Heart left ventricle (tissue), 16 donors: ENCODE results near the gene ITGB6. TPM values are rescaled to one million over a fixed set of nuclear protein-coding genes. Genes with fewer than 3 reads are reported as not detected.

Experiments used
- ATAC-seq, 4 donors: fragments of 200-7000 bp; cut with Tn5 transposase; one replicate each; pipeline ENCODE4 v1.9.1; 2020 to 2022; ENCODE audit warnings: moderate library complexity in 4 of 4, mild to moderate bottlenecking in 3 of 4, moderate number of reproducible peaks in 1 of 4
- DNase-seq, 5 donors: peaks; one replicate each; pipeline ENCODE4 v3.0.0-alpha.2; 2020
- H3K27ac ChIP-seq, 12 donors: fragments of 200-600 bp; sonication (generic) in 4 of 12; one replicate each; pipeline versions ENCODE4 v1.5.0 to v1.8.0; 2016 to 2022; ENCODE audit warnings: mild to moderate bottlenecking in 2 of 12
- H3K27me3 ChIP-seq, 9 donors: fragments of 200-600 bp; sonication (generic) in 2 of 9; one replicate each; pipeline versions ENCODE4 v1.5.1 to v1.8.0; 2016 to 2022; ENCODE audit warnings: mild to moderate bottlenecking in 3 of 9
- H3K36me3 ChIP-seq, 9 donors: fragments of 200-600 bp; sonication (generic) in 2 of 9; one replicate each; pipeline versions ENCODE4 v1.5.0 to v1.8.0; 2018 to 2022; ENCODE audit warnings: mild to moderate bottlenecking in 2 of 9
- H3K4me1 ChIP-seq, 12 donors: fragments of 200-600 bp; sonication (generic) in 4 of 12; one replicate each; pipeline versions ENCODE4 v1.5.0 to v1.8.0; 2016 to 2022; ENCODE audit warnings: mild to moderate bottlenecking in 3 of 12
- H3K4me3 ChIP-seq, 12 donors: fragments of 200-600 bp; sonication (generic) in 4 of 12; one replicate each; pipeline versions ENCODE4 v1.5.0 to v1.8.0; 2017 to 2022; ENCODE audit warnings: mild to moderate bottlenecking in 9 of 12, moderate library complexity in 4 of 12
- H3K9me3 ChIP-seq, 12 donors: fragments of 200-600 bp; sonication (generic) in 4 of 12; one replicate each; pipeline versions ENCODE4 v1.5.0 to v1.8.0; 2016 to 2022; ENCODE audit warnings: mild to moderate bottlenecking in 1 of 12
- POLR2A ChIP-seq, 2 donors: fragments of 450-650 bp; IDR thresholded peaks; one replicate each; pipeline ENCODE4 v1.6.1; 2017; ENCODE audit warnings: antibody characterized with exemption in 2 of 2, mild to moderate bottlenecking in 2 of 2, moderate library complexity in 2 of 2
- WGBS, 4 donors: extraction: QIAGEN DNeasy Blood & Tissue Kit in 2 of 4; methylation state at CpG; one replicate each; pipeline versions ENCODE4 v1.1.5 to v1.1.7; 2013 to 2018; 5-methylcytosine and 5-hydroxymethylcytosine counted together
- intact Hi-C, 10 donors: fragments of 100-400 bp; cut with DNase I; formaldehyde crosslinking; loops; one replicate each; pipeline versions ENCODE4 v1.11.1 to v1.14.2; 2022
- polyA plus RNA-seq, 2 donors: library from polyadenylated mRNA; stranded (reverse); fragments of 200-250 nt; gene quantifications; one replicate each; pipeline ENCODE4 v1.2.3, GENCODE V29; 2013
- total RNA-seq, 9 donors: library from RNA; depleted of rRNA in 2 of 9; stranded (reverse); fragments of >200 nt in 2 of 9; fragmentation: NEBNext Ultra II Directional in 3 of 9; extraction: Animal tissue kit (Norgen Biotek cat#: 25700) in 3 of 9; gene quantifications; one replicate each; pipeline versions ENCODE4 v1.1.0 to v1.2.4, GENCODE V29; 2016 to 2023
- TF ChIP-seq, protein P1 (sequence below), 12 donors: fragments of 200-600 bp; sonication (generic) in 4 of 12; IDR thresholded peaks; one replicate each; pipeline versions ENCODE4 v1.5.0 to v1.8.0; 2018 to 2022; ENCODE audit warnings: antibody characterized with exemption in 12 of 12, mild to moderate bottlenecking in 5 of 12
- donor health status: ischemic (EF 13 %, LVEDD 7.1; RV severe dilation, severe dysfunction).
- donor health status: healthy with polysubstance abuse.
- donor health status: DM: no; HTN: yes; CAD: no.
- donor health status: DM: no; HTN: no; CAD: no.
- donor health status: ischemic (EF 25% LVEDD 6.9; RV normal size, moderate dysfunction).
- donor health status: ischemic (EF 25% LVEDD 5.7; RV mildly dilated, moderate dysfunction).
- donor health status: healthy.
- donor health status: DM: yes; HTN: yes; CAD: no.
- donor health status: ischemic (EF 35%, LVEDD 5.7; RV mildly dilated, moderate dysfunction).
- donor health status: nonischemic (EF 11% LVEDD 7.7; RV severe dilation, severe dysfunction).
- donor health status: DM: yes; HTN: yes; CAD: no.
- donor health status: PGD.
- donor health status: ischemic (EF 29% LVEDD 5.4; RV normal size, mild dysfunction).
- donor health status: nonischemic (EF 23%, LVEDD 6.1; RV moderate dilation, normal function).

Gene ITGB6
- total and polyA plus RNA-seq, 11 donors = 0.27 to 4.2 (median 0.75) TPM

DNA sequence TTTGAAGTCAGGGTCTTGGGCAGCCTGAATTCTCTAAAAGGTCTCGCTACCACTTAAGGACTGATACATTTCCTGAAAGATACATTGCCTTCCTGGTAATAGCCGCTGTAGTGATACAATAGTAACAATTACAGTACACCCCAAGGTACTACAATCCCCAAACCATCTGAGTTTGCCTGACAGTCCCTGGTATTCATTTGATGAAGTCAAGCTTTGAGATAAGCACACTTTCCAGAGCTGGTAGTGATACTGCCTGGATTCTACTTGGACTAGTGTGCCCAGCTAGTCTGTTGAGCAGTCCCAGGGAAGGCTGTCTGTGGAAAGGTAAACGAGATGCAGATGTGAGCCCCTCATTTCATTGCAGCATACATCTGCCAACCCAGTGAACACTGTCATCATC, 24.4 kb upstream of the ITGB6 start:
- no peak for DNase-seq
- Histone ChIP-seq H3K27ac (peak overlapping the region in 2 of 12 donors; percentile 22 to 34), H3K27me3 (no peaks in the 10 kb centered on the region), H3K4me1 (peaks cover 0 to 46% (median 19%) of the 10 kb centered on the region in 12 donors), H3K36me3 (no peaks in the 10 kb centered on the region), H3K9me3 (no peaks in the 10 kb centered on the region), H3K4me3 (no peak overlapping the region)
- TF ChIP-seq, protein P1, sequence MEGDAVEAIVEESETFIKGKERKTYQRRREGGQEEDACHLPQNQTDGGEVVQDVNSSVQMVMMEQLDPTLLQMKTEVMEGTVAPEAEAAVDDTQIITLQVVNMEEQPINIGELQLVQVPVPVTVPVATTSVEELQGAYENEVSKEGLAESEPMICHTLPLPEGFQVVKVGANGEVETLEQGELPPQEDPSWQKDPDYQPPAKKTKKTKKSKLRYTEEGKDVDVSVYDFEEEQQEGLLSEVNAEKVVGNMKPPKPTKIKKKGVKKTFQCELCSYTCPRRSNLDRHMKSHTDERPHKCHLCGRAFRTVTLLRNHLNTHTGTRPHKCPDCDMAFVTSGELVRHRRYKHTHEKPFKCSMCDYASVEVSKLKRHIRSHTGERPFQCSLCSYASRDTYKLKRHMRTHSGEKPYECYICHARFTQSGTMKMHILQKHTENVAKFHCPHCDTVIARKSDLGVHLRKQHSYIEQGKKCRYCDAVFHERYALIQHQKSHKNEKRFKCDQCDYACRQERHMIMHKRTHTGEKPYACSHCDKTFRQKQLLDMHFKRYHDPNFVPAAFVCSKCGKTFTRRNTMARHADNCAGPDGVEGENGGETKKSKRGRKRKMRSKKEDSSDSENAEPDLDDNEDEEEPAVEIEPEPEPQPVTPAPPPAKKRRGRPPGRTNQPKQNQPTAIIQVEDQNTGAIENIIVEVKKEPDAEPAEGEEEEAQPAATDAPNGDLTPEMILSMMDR (IDR thresholded peaks at IDR 0.05) = no peak
- TF ChIP-seq POLR2A (IDR thresholded peaks at IDR 0.05) = no peak
- 77 to 88% (median 83%) methylated on average over 3 of the region's 3 CpGs for WGBS, 4 donors
- intact Hi-C loops = no loop called here
- no peak for ATAC-seq

DNA sequence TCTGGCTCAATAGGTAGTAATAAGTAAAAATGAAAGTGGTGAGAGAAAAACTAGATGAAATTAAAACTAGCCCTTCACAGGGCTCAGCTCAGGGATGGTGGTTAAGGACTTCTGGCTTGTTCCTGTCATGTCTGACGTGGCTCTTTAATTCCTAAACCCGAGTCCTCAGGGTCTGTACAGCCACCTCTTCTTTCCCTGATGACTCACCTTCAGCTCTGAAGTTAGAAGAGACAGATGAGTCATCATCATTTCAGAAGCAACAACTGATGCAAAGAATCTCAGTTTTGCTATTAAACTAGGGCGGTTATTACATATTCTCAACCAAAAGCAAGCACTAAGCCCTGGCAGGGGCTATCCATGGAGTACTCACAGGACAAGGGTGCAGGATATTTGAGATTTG, 24.0 kb upstream of the ITGB6 start:
- TF ChIP-seq POLR2A (IDR thresholded peaks at IDR 0.05) = no peak
- TF ChIP-seq, protein P1 (IDR thresholded peaks at IDR 0.05) = no peak
- WGBS, 4 donors = 80 to 87% (median 87%) methylated on average over 3 of the region's 3 CpGs
- Histone ChIP-seq H3K4me3 (no peak overlapping the region), H3K9me3 (no peaks in the 10 kb centered on the region), H3K27me3 (no peaks in the 10 kb centered on the region), H3K27ac (peak overlapping the region in 2 of 12 donors; percentile 22 to 34), H3K36me3 (no peaks in the 10 kb centered on the region), H3K4me1 (peaks cover 0 to 45% (median 19%) of the 10 kb centered on the region in 12 donors)
- ATAC-seq = no peak
- intact Hi-C loops = no loop called here
- no peak for DNase-seq

DNA sequence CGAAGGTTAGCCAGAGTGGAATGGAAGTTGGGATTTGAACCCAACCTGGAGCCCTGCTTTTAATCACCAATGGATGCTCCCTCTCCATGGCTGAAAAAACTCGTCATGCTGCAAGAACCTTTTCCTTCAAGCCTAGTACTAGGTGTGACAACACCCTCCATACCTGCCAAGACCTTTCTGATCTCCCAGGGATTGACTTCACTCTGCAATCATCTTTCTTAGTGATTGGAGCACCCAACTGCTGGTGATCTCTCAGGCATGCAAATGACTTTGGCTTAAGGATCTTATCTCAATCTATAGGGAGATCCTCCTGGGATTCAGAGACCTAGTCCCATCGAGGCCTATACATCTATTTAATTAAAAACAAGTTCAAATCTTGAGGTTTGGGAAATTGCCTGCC, 23.5 kb upstream of the ITGB6 start:
- 85 to 91% (median 89%) methylated on average over 3 of the region's 3 CpGs for WGBS, 4 donors
- ATAC-seq (no peak), DNase-seq (no peak)
- Histone ChIP-seq H3K9me3 (no peaks in the 10 kb centered on the region), H3K27ac (peak overlapping the region in 2 of 12 donors; percentile 22 to 34), H3K4me3 (no peak overlapping the region), H3K4me1 (peaks cover 0 to 45% (median 19%) of the 10 kb centered on the region in 12 donors), H3K27me3 (no peaks in the 10 kb centered on the region), H3K36me3 (no peaks in the 10 kb centered on the region)
- no peak for TF ChIP-seq POLR2A (IDR thresholded peaks at IDR 0.05)
- TF ChIP-seq, protein P1 (IDR thresholded peaks at IDR 0.05) = no peak
- intact Hi-C loops = no loop called here

DNA sequence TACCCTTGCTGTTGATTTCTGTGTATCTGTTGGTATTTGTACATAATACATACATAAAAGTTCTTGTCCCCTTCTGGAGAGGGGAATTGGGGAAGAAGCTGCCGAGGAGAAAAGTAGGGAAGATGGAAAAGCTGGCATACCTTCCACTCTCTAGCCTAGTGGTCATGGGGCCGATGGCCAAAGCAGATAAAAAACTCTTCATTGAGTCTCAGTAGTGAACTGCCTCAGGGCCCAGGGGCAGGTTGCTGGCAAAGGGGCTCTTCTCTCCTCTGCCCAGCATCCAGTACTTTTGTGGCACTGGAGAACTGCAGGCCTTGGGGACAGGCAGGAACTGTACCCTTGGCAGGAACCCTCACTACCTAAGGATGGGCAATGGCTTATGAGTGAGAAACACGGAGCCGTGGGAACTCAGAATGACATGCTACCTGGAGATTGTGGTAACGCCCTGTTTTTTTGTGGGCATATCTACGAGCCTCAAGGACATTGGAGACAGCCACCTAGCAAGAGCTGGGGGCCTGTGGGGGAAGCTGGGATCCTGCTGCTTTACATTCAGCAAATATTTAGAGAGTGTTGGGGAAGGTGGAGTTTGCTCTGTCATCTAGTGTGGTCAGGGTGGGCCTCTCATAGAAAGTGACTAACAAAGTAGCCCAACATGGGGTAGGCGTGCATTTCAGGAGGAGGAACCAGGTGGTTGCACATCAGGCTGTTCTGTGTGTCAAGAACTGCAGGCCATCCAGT, 22.6 kb upstream of the ITGB6 start:
- intact Hi-C loops = no loop called here
- no peak for DNase-seq
- H3K36me3 ChIP-seq = no peaks in the 10 kb centered on the region
- H3K27me3 ChIP-seq = no peaks in the 10 kb centered on the region
- no peak for ATAC-seq
- peak overlapping the region in 11 of 12 donors; percentile 69 to 91 (median 77) for H3K27ac ChIP-seq
- H3K9me3 ChIP-seq = no peaks in the 10 kb centered on the region
- no peak overlapping the region for H3K4me3 ChIP-seq
- peaks cover 0 to 41% (median 17%) of the 10 kb centered on the region in 12 donors for H3K4me1 ChIP-seq
- WGBS, 4 donors = 74 to 90% (median 79%) methylated on average over 7 of the region's 7 CpGs
- TF ChIP-seq, protein P1 (IDR thresholded peaks at IDR 0.05) = no peak
- TF ChIP-seq POLR2A (IDR thresholded peaks at IDR 0.05) = no peak
